ENCODE data around the gene UFD1. TPM values are rescaled to one million over a fixed set of nuclear protein-coding genes. Genes with fewer than 3 reads are reported as not detected.

UFD1 gene
- total and polyA plus RNA-seq, 2 of the 13 experiments (the other 11 are each of a cell fraction or from before 2014, with no cell fraction given): 47.9 to 51.1 TPM

DNA sequence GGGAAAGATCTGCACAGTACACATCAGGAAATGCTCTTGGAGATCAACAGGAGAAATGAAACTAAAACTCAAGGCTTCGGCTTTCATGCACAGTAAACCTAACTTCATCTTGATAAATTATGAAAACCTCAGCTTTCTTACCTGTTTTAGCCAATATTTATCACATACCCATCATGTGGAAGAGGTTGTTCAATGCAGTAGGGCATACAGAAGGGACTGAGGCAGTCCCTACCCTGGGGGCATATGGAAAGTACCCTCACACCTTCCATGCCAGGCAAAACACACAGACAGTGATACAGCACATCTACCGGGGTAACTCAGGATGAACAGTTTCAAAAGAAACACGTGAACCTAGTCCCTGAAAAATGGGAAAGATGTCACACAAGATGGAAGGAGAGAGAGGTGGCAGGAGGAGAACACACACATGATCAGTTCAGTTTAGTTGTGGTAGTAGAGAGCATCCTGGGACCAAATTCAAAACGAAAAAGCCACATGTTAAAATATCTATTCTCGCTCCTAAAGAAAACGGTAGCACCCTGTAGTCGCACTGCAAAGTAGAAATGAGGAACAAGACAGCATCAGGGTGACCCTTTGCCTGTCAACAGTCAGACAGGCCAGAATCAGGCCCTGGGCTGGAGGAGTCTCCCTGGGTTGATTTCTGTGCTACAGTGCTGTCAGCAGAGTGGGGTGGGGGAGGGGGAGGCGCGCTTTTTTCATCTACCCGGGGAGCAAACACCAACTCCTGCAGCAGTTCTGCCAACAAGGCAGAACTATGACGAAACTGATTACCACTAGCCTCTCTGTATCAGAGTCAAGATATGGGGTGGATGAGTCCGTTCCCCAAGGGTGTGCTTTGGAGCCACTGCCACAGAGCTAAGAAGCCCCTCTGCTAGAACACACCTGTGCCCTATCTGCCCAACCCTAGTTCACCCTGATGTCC is 48.8 kb downstream of the UFD1 start (continued):
- TF ChIP-seq, protein P1, sequence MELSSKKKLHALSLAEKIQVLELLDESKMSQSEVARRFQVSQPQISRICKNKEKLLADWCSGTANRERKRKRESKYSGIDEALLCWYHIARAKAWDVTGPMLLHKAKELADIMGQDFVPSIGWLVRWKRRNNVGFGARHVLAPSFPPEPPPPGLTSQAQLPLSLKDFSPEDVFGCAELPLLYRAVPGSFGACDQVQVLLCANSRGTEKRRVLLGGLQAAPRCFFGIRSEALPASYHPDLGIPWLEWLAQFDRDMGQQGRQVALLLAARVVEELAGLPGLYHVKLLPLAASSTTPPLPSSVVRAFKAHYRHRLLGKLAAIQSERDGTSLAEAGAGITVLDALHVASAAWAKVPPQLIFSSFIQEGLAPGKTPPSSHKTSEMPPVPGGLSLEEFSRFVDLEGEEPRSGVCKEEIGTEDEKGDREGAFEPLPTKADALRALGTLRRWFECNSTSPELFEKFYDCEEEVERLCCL (CRISPR knock-in tag; IDR thresholded peaks at IDR 0.05; ENCODE audit: borderline replicate concordance): no peak
- no peak for TF ChIP-seq ZFP90 (CRISPR knock-in tag; IDR thresholded peaks at IDR 0.05; ENCODE audit: borderline replicate concordance)
- TF ChIP-seq HNF4A (CRISPR knock-in tag; IDR thresholded peaks at IDR 0.05): no peak
- TF ChIP-seq MLLT10 (CRISPR knock-in tag; IDR thresholded peaks at IDR 0.05): no peak
- TF ChIP-seq NFE2L2 (IDR thresholded peaks at IDR 0.05; ENCODE audit: low read length): no peak
- no peak for TF ChIP-seq AHR (CRISPR knock-in tag; IDR thresholded peaks at IDR 0.05)
- no peak for TF ChIP-seq ZNF766 (CRISPR knock-in tag; IDR thresholded peaks at IDR 0.05; ENCODE audit: borderline replicate concordance)
- no peak for TF ChIP-seq ZFP41 (CRISPR knock-in tag; IDR thresholded peaks at IDR 0.05; ENCODE audit: borderline replicate concordance)
- TF ChIP-seq THYN1 (CRISPR knock-in tag; IDR thresholded peaks at IDR 0.05; ENCODE audit: borderline replicate concordance, low read depth): no peak
- TF ChIP-seq BORCS8-MEF2B (CRISPR knock-in tag; IDR thresholded peaks at IDR 0.05): no peak
- TF ChIP-seq, protein P2, sequence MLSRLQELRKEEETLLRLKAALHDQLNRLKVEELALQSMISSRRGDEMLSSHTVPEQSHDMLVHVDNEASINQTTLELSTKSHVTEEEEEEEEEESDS (CRISPR knock-in tag; IDR thresholded peaks at IDR 0.05; ENCODE audit: borderline replicate concordance): no peak
- 0 out of 2 replicates have a peak, but pooled peaks have one; percentile 9 for TF ChIP-seq GABPA (IDR thresholded peaks at IDR 0.05; ENCODE audit: low read depth, low read length)
- no peak for TF ChIP-seq GABPA (CRISPR knock-in tag; IDR thresholded peaks at IDR 0.05; ENCODE audit: low read depth)
- TF ChIP-seq, protein P3, sequence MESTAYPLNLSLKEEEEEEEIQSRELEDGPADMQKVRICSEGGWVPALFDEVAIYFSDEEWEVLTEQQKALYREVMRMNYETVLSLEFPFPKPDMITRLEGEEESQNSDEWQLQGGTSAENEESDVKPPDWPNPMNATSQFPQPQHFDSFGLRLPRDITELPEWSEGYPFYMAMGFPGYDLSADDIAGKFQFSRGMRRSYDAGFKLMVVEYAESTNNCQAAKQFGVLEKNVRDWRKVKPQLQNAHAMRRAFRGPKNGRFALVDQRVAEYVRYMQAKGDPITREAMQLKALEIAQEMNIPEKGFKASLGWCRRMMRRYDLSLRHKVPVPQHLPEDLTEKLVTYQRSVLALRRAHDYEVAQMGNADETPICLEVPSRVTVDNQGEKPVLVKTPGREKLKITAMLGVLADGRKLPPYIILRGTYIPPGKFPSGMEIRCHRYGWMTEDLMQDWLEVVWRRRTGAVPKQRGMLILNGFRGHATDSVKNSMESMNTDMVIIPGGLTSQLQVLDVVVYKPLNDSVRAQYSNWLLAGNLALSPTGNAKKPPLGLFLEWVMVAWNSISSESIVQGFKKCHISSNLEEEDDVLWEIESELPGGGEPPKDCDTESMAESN (CRISPR knock-in tag; conservative IDR thresholded peaks at IDR 0.05): no peak
- TF ChIP-seq ZNF34 (CRISPR knock-in tag; IDR thresholded peaks at IDR 0.05; ENCODE audit: borderline replicate concordance): no peak
- no peak for TF ChIP-seq ZKSCAN8 (CRISPR knock-in tag; IDR thresholded peaks at IDR 0.05; ENCODE audit: borderline replicate concordance)
- no peak for TF ChIP-seq NCOA5 (CRISPR knock-in tag; IDR thresholded peaks at IDR 0.05)
- TF ChIP-seq PHF21A (CRISPR knock-in tag; IDR thresholded peaks at IDR 0.05): no peak
- no peak for TF ChIP-seq RFXAP (CRISPR knock-in tag; IDR thresholded peaks at IDR 0.05; ENCODE audit: borderline replicate concordance)
- 0 out of 2 replicates have a peak, but pooled peaks have one; percentile 34 for TF ChIP-seq CEBPG (CRISPR knock-in tag; IDR thresholded peaks at IDR 0.05)
- TF ChIP-seq, protein P4, sequence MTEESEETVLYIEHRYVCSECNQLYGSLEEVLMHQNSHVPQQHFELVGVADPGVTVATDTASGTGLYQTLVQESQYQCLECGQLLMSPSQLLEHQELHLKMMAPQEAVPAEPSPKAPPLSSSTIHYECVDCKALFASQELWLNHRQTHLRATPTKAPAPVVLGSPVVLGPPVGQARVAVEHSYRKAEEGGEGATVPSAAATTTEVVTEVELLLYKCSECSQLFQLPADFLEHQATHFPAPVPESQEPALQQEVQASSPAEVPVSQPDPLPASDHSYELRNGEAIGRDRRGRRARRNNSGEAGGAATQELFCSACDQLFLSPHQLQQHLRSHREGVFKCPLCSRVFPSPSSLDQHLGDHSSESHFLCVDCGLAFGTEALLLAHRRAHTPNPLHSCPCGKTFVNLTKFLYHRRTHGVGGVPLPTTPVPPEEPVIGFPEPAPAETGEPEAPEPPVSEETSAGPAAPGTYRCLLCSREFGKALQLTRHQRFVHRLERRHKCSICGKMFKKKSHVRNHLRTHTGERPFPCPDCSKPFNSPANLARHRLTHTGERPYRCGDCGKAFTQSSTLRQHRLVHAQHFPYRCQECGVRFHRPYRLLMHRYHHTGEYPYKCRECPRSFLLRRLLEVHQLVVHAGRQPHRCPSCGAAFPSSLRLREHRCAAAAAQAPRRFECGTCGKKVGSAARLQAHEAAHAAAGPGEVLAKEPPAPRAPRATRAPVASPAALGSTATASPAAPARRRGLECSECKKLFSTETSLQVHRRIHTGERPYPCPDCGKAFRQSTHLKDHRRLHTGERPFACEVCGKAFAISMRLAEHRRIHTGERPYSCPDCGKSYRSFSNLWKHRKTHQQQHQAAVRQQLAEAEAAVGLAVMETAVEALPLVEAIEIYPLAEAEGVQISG (CRISPR knock-in tag; IDR thresholded peaks at IDR 0.05): no peak
- TF ChIP-seq, protein P5, sequence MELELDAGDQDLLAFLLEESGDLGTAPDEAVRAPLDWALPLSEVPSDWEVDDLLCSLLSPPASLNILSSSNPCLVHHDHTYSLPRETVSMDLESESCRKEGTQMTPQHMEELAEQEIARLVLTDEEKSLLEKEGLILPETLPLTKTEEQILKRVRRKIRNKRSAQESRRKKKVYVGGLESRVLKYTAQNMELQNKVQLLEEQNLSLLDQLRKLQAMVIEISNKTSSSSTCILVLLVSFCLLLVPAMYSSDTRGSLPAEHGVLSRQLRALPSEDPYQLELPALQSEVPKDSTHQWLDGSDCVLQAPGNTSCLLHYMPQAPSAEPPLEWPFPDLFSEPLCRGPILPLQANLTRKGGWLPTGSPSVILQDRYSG (CRISPR knock-in tag; IDR thresholded peaks at IDR 0.05): no peak
- TF ChIP-seq SMYD3 (CRISPR knock-in tag; IDR thresholded peaks at IDR 0.05): no peak
- TF ChIP-seq SMAD9 (CRISPR knock-in tag; IDR thresholded peaks at IDR 0.05): no peak

All from HepG2 (cell line).